Esophagus (tissue), 2 donors: ENCODE data around the gene SLC35E2B. TPM values are rescaled to one million over a fixed set of nuclear protein-coding genes. Genes with fewer than 3 reads are reported as not detected.
A peak's percentile ranks its signal among the peaks of the same experiment; 100 is the strongest.

ENCODE experiments used
- H3K27ac ChIP-seq, 2 donors: one replicate each; pipeline ENCODE4 v1.5.1; 2013; ENCODE audit warnings: low read depth in 2 of 2, mild to moderate bottlenecking in 2 of 2, inconsistent platforms in 1 of 2, low read length in 1 of 2, moderate library complexity in 1 of 2
- H3K27me3 ChIP-seq, 2 donors: one replicate each; pipeline ENCODE4 v1.6.1; 2013; ENCODE audit warnings: low read length in 2 of 2, control low read depth in 1 of 2, mild to moderate bottlenecking in 1 of 2; ENCODE audit not compliant: insufficient read depth in 2 of 2, control insufficient read depth in 1 of 2
- H3K36me3 ChIP-seq, 2 donors: one replicate each; pipeline ENCODE4 v1.6.1; 2013; ENCODE audit warnings: low read length in 1 of 2; ENCODE audit not compliant: control insufficient read depth in 2 of 2, insufficient read depth in 2 of 2
- H3K4me1 ChIP-seq, 2 donors: one replicate each; pipeline ENCODE4 v1.6.1; 2013; ENCODE audit warnings: low read length in 1 of 2; ENCODE audit not compliant: control insufficient read depth in 2 of 2, insufficient read depth in 2 of 2
- H3K4me3 ChIP-seq, 2 donors: one replicate each; pipeline ENCODE4 v1.5.1; 2013; ENCODE audit warnings: low read length in 2 of 2, mild to moderate bottlenecking in 2 of 2, low read depth in 1 of 2, moderate library complexity in 1 of 2
- H3K9me3 ChIP-seq, 2 donors: one replicate each; pipeline ENCODE4 v1.6.1; 2013; ENCODE audit warnings: mild to moderate bottlenecking in 2 of 2, low read depth in 1 of 2, low read length in 1 of 2, moderate library complexity in 1 of 2; ENCODE audit not compliant: control insufficient read depth in 2 of 2, insufficient read depth in 1 of 2
- WGBS, 2 donors: extraction: QIAGEN DNeasy Blood & Tissue Kit; methylation state at CpG; one replicate each; pipeline ENCODE4 v1.1.7; 2013; 5-methylcytosine and 5-hydroxymethylcytosine counted together
- polyA plus RNA-seq, 2 donors: library from polyadenylated mRNA; stranded (reverse); fragments of 200-250 nt; gene quantifications; one replicate each; pipeline ENCODE4 v1.2.3, GENCODE V29; 2013
- donor health status: healthy with polysubstance abuse.
- donor health status: Bipolar disorder and iron deficiency.

SLC35E2B gene
- polyA plus RNA-seq, 2 donors: 12.0 to 17.9 TPM

GRCh38 chr1:1627261-1627828 is 65.2 kb downstream of the SLC35E2B start:
- peaks cover 0 to 29% of the 10 kb centered on the region in 2 donors for H3K36me3 ChIP-seq
- H3K9me3 ChIP-seq: no peaks in the 10 kb centered on the region
- H3K27me3 ChIP-seq: peaks cover 0 to 9% of the 10 kb centered on the region in 2 donors
- H3K4me3 ChIP-seq: peak overlapping the region; percentile 0 to 49
- WGBS, 2 donors: 48 to 65% methylated on average over 19 to 37 of the region's 37 CpGs
- peaks cover 0 to 36% of the 10 kb centered on the region in 2 donors for H3K4me1 ChIP-seq
- H3K27ac ChIP-seq: peak overlapping the region; percentile 81 to 85

- WGBS, 2 donors: 88 to 91% methylated on average over 48 of the region's 48 CpGs
- Histone ChIP-seq H3K27me3 (peaks cover 0 to 3% of the 10 kb centered on the region in 2 donors), H3K9me3 (no peaks in the 10 kb centered on the region), H3K27ac (peak overlapping the region; percentile 72 to 78), H3K4me1 (peaks cover 0 to 36% of the 10 kb centered on the region in 2 donors), H3K4me3 (peak overlapping the region in 1 of 2 donors; percentile 15), H3K36me3 (peaks cover 0 to 29% of the 10 kb centered on the region in 2 donors)
Measured at GRCh38 chr1:1626207-1627141, 66.1 kb downstream of the SLC35E2B start.

- peaks cover 0 to 29% of the 10 kb centered on the region in 2 donors for H3K36me3 ChIP-seq
- H3K27me3 ChIP-seq: peaks cover 0 to 2% of the 10 kb centered on the region in 2 donors
- H3K4me3 ChIP-seq: no peak overlapping the region
- peaks cover 0 to 36% of the 10 kb centered on the region in 2 donors for H3K4me1 ChIP-seq
- no peaks in the 10 kb centered on the region for H3K9me3 ChIP-seq
- H3K27ac ChIP-seq: no peak overlapping the region
- 88 to 93% methylated on average over 8 of the region's 8 CpGs for WGBS, 2 donors
Measured at GRCh38 chr1:1625824-1626206, 66.8 kb downstream of the SLC35E2B start.

- no peaks in the 10 kb centered on the region for H3K27me3 ChIP-seq
- 89 to 90% methylated on average over 25 to 28 of the region's 28 CpGs for WGBS, 2 donors
- peaks cover 0 to 29% of the 10 kb centered on the region in 2 donors for H3K36me3 ChIP-seq
- H3K27ac ChIP-seq: no peak overlapping the region
- no peaks in the 10 kb centered on the region for H3K9me3 ChIP-seq
- no peak overlapping the region for H3K4me3 ChIP-seq
- peaks cover 0 to 35% of the 10 kb centered on the region in 2 donors for H3K4me1 ChIP-seq
Measured at GRCh38 chr1:1625404-1625775, 67.2 kb downstream of the SLC35E2B start.

- Histone ChIP-seq H3K27me3 (no peaks in the 10 kb centered on the region), H3K4me3 (no peak overlapping the region), H3K27ac (no peak overlapping the region), H3K4me1 (peaks cover 0 to 32% of the 10 kb centered on the region in 2 donors), H3K9me3 (no peaks in the 10 kb centered on the region), H3K36me3 (peaks cover 0 to 29% of the 10 kb centered on the region in 2 donors)
- 82 to 86% methylated on average over 38 of the region's 38 CpGs for WGBS, 2 donors
Measured at GRCh38 chr1:1624443-1625403, 67.9 kb downstream of the SLC35E2B start.

- peaks cover 0 to 29% of the 10 kb centered on the region in 2 donors for H3K36me3 ChIP-seq
- no peak overlapping the region for H3K4me3 ChIP-seq
- peaks cover 0 to 30% of the 10 kb centered on the region in 2 donors for H3K4me1 ChIP-seq
- 90 to 92% methylated on average over 50 to 51 of the region's 51 CpGs for WGBS, 2 donors
- H3K27me3 ChIP-seq: no peaks in the 10 kb centered on the region
- H3K27ac ChIP-seq: no peak overlapping the region
- no peaks in the 10 kb centered on the region for H3K9me3 ChIP-seq
Measured at GRCh38 chr1:1623631-1624442, 68.8 kb downstream of the SLC35E2B start.

GRCh38 chr1:1623181-1623630 is 69.4 kb downstream of the SLC35E2B start:
- Histone ChIP-seq H3K9me3 (no peaks in the 10 kb centered on the region), H3K27ac (no peak overlapping the region), H3K27me3 (no peaks in the 10 kb centered on the region), H3K36me3 (peaks cover 0 to 26% of the 10 kb centered on the region in 2 donors), H3K4me1 (peaks cover 0 to 26% of the 10 kb centered on the region in 2 donors), H3K4me3 (no peak overlapping the region)
- WGBS, 2 donors: 93 to 94% methylated on average over 33 of the region's 33 CpGs

GRCh38 chr1:1622788-1623094 is 69.9 kb downstream of the SLC35E2B start:
- Histone ChIP-seq H3K36me3 (peaks cover 0 to 22% of the 10 kb centered on the region in 2 donors), H3K27me3 (no peaks in the 10 kb centered on the region), H3K9me3 (no peaks in the 10 kb centered on the region), H3K27ac (no peak overlapping the region), H3K4me1 (peaks cover 0 to 22% of the 10 kb centered on the region in 2 donors), H3K4me3 (no peak overlapping the region)
- 91 to 94% methylated on average over 17 of the region's 17 CpGs for WGBS, 2 donors
